Bone marrow (tissue), 2 donors: ENCODE measurements around the gene CA9.

ENCODE experiments used
- DNase-seq, 2 donors: peaks; one replicate each; lab custom pipeline; 2025; lab: John Stamatoyannopoulos, UW

Gene CA9

DNA sequence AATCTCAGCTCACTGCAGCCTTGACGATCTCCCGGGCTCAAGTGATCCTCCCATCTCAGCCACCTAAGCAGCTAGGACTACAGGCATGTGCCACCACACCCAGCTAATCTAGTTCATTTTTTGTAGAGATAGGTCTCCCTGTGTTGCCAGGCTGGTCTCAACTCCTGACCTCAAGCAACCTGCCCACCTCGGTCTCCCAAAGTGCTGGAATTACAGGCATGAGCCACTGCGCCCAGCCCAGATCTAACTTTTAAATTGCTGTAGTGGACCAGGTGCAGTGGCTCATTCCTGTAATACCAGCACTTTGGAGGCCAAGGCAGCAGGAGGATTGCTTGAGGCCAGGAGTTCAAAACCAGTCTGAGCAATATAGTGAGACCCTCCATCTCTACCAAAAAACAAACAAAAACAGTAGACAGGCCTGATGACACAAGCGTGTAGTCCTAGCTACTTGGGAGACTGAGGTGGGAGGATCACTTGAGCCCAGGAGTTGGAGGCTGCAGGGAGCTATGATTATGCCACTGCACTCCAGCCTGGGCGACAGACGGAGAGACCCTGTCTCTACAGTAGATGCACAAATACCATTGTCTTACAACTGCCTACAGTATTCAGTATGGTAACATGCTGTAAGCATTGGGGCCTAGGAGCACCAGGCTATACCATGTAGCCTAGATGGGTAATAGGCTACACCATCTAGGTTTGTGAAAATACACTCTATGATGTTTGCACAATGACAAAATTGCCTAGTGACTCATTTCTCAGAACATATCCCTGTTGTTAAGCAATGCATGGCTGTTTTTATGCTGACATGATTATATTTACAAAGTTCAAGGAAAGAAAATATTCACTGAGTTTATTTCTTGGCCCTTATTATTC lies 21.5 kb upstream of the CA9 start:
- DNase-seq = no peak

DNA sequence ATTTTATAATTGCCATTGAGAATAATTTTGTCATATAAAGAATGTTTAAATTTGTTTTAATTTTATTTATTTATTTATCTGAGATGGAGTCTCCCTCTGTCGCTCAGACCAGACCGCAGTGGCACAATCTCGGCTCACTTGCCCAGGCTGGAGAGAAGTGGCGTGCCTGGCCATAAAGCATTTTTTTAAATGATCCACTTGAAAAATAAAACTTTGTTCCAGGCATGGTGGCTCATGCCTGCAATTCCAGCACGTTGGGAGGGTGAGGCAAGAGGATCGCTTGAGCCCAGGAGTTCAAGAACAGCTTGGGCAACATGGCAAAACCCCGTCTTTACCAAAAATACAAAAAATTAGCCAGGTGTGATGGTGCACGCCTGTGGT lies 20.9 kb upstream of the CA9 start:
- DNase-seq = no peak

DNA sequence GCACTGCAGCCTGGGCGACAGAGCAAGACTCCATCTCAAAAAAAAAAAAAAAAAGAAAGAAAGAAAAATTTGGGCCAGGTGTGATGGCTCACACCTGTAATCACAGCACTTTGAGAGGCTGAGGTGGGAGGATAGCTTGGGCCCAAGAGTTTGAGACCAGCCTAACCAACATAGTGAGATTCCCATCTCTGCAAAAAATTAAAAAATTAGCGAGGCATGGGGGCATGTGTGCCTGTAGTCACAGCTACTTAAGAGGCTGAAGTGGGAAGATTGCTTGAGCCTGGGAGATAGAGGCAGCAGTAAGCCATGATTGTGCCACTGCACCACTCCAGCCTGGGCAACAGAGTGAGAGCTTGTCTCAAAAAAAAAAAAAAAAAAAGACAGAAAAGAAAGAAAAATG lies 20.1 kb upstream of the CA9 start:
- no peak for DNase-seq

DNA sequence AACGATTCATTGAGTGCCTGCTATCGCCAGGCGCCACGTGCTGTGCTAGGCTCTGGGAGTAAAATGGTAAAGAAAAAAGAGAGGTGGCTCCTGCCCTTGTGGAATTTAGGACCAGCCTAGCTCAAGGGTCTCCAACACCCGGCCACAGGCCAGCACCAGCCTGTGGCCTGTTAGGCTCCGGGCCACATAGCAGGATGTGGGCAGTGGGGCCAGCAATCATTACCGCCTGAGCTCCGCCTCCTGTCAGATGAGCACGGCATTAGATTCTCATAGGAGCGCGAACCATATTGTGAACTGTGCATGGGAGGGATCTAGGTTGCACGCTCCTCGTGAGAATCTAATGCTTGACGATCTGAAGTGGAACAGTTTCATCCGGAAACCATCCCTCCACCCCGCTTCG lies 17.4 kb upstream of the CA9 start:
- no peak for DNase-seq

DNA sequence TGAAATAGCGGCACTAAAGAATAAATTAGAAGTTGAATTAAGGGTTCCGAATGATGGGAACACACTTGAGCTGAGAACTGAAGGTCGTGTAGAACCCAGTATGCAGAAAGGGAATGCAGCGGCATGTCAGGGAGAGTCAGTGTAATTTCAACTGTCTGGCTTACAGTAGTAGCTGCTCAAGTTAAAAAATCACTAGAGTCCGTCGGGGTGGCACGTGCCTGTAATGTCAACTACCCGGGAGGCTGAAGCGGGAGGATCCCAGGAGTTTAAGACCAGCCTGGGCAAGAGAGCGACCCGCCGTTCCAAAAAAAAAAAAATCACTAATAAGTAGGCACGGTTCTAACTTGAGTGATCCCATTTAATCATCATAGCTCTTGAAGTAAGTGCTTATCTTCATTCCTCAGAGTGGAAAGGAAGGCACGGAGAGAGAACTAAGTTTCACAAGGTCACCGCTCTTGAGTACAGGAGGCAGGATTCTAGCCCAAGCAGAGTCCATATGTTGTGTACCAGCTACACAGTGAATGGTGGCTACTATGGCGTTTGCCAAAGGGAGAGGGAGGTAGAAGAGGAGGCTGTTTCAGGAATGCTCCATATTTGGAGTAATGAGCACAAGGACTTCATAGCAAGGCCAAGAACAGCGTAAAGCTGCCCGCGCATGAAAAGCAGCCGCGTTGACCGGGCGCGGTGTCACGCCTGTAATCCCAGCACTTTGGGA lies 16.7 kb upstream of the CA9 start:
- DNase-seq = no peak

DNA sequence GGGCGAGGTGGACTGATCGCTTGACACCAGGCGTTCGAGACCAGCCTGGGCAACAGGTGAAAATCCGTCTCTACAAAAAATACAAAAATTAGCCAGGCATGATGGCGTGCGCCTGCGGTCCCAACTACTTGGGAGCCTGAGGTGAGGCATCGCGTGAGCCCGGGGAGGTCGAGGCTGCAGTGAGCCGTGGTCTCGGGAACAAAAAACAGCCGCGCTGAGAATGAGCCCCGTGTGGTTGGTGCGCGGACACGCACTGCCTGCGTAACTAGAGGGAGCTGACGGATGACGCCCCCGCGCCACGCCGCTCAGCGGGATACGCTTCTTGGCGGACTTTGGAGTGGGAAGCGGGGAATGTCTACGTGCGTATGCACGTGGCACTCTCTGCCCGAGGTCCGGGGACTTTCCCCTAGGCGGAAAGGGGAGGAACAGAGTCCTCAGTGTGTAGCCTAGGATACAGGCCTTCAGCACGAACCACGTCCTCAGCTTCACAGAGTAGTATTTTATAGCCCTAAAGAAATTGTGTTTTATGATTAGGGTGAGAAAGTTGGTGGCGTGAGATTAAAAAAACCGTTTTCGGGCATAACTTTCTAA lies 16.1 kb upstream of the CA9 start, which contains the start of gene RMRP:
TSS of gene RMRP (minus strand) at position 474 of the 591 bp plus-strand sequence.
- peak; percentile 63 to 90 for DNase-seq

DNA sequence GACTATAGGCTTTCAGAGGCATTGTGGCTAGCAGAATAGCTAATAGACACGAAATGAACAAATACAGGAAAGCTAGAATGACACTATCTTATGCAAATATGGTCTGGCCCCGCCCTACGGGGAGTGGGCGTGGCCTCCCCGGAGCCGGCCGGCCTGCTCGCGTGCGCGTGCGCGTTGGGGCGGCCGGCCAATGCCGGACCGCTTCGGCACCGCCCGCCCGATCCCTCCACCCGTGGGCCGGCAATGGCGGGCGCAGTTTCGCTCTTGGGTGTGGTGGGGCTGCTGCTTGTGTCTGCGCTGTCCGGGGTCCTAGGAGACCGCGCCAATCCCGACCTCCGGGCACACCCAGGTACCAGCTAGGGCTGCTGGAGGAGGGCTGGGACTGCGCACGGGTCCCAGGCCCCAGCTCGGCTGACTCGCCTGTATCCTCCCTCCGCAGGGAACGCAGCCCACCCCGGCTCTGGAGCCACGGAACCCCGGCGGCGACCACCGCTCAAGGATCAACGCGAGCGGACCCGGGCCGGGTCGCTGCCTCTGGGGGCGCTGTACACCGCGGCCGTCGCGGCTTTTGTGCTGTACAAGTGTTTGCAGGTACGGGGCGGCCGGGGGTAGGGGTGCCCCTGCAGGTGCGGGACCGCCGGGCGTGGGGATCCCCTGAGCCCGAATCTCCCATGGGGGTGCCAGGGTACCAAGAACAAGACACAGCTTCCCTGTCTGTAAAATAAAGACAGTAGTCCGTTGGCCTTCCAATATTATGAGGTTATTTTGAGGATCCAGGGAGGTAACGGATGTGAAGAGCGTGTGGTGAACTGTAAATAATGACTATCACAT lies 15.4 kb upstream of the CA9 start, which contains the start of gene CCDC107:
TSS of gene CCDC107 (plus strand) at position 156 of the 831 bp plus-strand sequence. CDS start at position 244, 88 bp downstream.
- peak; percentile 67 to 79 for DNase-seq

DNA sequence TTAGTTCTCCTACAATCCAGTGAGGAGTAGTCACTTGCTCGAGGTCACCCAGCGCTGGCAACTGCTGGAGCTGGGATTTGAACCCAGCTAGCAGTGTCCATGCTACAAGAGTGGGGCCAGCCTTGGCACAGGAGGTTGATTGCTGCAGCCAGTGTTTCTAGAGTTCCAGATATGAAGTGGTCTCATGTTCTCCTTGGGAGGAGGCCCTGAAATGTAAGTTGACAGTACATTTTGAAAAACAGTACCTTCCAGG lies 14.8 kb upstream of the CA9 start:
- DNase-seq = no peak

DNA sequence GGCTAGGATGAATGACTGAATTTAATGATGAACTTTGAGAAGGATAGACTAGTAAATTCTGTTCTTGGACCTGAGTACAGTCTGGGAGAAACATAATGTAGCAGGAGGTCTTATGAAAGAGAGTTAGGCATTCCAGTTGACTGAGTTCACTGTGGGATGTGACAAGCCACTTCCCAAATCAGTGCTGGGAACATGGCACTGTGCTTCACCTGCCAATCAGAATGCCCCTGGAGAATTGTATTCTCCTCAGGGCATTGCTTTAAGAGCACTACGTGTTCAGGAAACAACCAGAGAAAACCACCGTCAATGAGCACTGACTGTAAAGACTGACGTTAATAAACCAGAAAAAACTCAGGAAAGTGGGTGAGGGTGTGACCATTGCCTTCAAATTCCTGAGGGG lies 14.4 kb upstream of the CA9 start:
- no peak for DNase-seq

DNA sequence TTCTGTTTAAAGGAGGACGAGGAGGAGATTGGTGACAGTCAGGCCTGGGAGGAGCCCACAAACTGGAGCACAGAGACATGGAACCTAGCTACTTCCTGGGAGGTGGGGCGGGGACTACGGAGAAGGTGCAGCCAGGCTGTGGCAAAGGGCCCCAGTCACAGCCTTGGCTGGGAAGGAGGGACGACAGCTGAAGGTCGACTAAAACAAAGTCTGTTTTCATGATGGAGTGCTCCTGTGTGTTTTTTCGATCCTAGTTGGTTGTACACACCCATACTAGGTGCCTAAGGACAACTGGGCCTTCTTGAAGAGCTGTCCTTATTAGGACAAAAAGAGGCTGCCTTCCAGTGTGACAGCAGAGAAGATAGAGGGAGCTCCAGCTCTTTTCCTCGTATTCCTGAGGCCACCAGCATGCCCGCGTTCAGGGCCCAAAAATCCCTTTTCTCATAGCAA lies 12.7 kb upstream of the CA9 start:
- no peak for DNase-seq

DNA sequence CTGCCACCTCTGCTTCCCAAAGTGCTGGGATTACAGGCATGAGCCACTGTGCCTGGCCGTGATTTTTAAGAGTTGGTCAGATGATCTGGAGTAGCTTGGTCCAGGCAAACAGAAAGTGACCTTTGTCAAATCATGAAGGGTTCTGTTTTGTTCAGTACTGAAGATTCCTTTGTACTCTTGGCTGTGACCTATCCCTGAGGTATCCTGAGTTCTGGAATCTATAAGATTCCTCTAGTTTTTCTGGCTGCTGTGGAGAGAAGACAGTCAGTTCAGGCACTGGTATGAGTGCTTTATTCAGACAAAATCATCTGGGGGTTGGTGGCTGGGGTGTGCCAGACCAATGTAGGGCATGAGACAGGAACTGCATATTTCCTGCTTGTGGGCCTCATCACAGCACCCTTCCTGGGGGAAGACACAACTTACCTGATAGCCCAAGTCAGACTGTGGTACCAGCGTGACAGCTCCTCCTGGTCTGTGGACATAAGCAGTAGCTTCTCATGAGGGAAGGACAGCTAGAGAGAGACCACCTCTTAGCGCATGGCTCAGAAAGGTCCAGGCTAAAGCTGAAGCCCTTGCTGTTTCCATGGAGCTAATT lies 11.9 kb upstream of the CA9 start:
- DNase-seq = no peak

DNA sequence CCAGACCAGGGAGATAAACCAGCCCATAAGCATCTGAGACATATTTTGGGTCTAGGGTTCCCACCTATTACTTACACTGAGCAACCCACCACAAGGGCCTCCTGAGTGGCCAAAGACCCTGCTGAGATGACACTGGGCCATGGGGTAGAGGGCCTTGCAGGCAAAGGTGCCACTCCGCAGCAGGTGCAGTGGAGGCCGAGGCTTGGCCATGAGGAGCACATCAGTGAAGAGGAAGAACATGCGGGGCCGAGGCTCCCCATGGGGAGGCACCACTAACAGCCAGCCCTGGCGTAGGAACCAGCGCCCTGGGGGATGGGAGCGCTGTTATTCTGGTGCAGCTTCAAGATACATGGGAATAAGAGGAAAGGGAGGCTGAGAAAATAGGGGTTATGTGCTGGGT lies 11.3 kb upstream of the CA9 start:
- no peak for DNase-seq

DNA sequence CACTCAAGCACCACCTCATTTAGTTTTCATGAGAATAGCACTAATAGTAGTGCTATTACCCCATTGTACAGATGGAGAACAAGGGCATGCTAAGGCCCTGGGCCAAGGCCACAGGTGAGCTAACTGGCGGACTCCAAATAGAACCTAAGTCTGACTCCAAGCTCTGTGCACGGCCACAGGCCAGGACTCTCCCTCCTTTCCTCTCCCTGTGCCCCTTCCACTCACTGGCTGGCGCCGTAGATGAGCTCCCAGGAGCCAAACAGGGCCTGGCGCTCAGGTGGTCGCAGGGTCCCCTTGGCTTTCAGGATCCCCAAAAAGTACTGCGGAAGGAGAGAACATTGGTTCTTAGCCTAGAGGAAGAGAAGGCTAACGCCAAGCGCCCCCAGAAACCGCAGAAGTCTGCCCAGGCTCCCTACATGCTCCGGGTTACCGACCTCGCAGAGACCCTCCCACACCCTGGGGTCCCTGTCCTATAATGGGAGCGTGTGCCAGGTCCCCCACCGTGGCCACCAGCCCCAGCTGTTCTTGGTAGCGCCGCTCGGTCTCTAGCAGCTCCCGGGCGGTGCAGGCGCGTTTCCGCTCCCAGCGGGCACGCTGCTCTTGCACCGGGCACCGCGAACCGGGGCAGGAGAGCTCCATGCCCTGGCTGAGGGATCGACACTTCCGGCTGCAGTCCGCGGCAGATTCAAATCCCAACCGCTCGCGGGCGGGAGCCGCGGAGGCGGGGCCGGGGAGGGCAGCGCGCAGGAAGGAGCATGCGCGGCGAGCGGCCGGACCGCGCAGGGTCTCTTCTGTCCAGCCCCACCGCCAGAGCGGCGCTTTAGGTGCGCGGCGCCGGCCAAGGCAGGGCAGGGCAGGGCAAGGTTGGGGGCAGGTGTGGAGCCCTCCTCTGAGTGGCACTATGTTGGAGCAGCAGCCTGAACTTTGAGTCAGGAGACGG lies 8.9 kb upstream of the CA9 start, which contains the start of gene ARHGEF39:
TSS of gene ARHGEF39 (minus strand) at position 665 of the 940 bp plus-strand sequence. CDS start at position 639, 26 bp downstream.
- DNase-seq = peak; percentile 14 to 32

DNA sequence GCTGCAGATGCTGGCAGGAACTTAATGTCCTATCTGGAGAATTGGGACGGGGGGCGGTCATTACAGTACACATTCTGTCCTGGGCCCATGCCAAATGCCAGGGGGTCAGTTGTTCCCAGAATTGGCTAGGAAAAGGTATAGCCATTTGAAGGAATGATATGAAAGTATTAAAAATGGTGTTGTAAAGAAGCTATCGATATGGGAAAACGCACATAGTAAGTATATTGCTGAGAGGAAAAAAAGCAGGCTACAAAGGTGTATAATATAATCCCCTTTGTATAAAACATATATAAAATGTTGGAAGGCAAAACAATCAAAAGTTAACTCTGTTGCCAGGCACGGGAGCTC lies 8.3 kb upstream of the CA9 start:
- DNase-seq = no peak

DNA sequence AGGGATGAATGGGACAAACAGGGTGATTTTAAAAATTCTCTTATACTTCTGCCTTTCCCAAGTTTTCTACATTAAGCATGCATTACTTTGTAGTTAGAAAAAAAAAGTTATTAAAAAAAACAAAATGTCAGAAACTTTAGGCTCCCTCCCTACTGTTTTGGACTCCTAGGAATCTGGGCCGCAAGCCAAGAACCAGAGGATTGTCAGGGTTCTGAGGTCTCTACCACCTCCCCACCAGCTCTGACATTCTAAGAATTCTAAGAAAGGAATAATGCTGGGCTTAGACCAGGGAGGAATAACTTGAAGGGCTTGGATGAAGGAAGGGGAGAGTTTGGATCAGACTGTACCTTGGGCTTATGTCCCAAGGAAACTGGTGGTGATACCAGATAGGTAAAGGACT lies 7.7 kb upstream of the CA9 start:
- DNase-seq = no peak

DNA sequence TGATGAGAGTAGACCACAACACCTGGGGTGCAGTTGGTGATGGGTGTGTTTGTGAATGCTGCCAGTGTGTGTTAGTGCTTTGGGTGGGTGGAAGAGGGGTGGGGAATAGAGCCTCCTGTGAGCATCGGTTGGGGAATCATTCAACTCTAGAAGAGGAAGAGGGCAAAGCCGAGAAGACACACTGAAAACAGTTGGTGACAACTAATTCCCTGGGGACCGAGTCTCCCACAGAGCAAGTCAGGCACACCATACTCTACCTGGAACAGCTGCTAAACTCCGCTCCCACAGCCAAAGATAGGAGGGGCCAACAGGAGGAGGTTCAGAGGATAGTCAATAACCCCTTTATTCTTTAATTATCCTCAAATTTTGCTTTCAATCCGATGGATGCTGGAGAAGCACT lies 7.2 kb upstream of the CA9 start:
- no peak for DNase-seq

DNA sequence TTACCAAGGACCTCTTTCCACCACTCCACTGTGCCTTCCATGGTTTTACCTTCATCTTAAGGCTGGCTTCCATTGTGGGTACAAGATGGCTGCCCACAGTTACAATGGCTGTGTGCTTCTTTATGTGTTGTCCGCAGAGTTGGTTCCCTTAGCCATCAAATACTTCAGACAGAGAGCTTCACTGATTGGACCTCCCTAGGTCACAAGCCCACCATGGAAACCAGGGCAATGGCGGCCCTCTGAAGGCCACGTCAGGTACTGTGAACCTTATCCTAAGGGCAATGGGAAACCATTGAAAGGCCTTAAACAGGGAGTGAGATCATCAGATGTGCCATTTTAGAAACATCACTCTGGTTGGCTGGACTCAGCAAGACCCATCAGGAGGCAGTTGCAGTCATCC lies 5.8 kb upstream of the CA9 start:
- DNase-seq = no peak

DNA sequence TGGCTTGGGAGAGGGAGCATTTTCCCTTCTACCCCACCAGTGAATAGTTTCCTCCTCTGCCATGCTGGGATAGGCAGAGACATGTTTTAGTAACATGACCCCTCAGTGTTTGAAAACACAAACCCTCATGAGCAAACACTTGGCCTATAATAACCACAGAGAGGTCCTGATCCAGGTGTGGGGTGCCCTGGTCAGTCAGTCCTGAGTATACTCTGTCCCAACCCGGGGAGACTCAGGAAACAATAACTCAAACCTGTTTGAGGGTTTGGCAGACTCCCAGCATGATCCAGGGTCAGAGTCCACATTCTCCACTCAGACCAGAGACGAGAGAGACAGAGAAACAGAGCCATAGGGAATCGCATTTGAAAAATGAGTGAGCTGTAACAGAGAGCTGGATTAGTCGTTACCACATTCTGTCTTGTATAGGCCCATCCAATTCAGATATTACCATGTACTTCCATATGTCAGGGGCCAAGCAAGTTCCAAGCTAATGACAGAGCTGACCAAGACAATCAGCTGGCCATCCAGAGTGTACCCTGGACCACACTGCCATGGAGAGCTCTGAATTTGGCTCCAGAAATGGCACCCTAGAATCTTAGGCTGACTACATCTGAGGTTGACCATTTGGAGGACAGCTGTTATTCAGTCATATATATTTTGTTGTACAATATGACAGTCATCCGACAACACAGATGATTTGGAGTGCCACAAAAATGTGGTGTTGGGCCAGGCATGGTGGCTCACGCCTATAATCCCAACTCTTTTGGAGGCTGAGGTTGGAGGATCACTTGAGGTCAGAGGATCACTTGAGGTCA lies 4.2 kb upstream of the CA9 start:
- no peak for DNase-seq

DNA sequence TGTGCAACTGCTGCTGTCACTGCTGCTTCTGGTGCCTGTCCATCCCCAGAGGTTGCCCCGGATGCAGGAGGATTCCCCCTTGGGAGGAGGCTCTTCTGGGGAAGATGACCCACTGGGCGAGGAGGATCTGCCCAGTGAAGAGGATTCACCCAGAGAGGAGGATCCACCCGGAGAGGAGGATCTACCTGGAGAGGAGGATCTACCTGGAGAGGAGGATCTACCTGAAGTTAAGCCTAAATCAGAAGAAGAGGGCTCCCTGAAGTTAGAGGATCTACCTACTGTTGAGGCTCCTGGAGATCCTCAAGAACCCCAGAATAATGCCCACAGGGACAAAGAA lies 265 bp downstream of the CA9 start:
- DNase-seq = no peak

DNA sequence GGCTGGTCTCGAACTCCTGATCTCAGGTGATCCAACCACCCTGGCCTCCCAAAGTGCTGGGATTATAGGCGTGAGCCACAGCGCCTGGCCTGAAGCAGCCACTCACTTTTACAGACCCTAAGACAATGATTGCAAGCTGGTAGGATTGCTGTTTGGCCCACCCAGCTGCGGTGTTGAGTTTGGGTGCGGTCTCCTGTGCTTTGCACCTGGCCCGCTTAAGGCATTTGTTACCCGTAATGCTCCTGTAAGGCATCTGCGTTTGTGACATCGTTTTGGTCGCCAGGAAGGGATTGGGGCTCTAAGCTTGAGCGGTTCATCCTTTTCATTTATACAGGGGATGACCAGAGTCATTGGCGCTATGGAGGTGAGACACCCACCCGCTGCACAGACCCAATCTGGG lies 1.5 kb downstream of the CA9 start:
- DNase-seq = no peak
